Neural cell (in vitro differentiated cells): ENCODE measurements around the gene EGLN1. TPM values are rescaled to one million over a fixed set of nuclear protein-coding genes. Genes with fewer than 3 reads are reported as not detected.
A peak's percentile ranks its signal among the peaks of the same experiment; 100 is the strongest.

ENCODE experiments used
- H2AFZ ChIP-seq: fragments of 200-600, 300-800 bp; sonication (generic), shearing (Covaris generic); 2 replicates; pipeline ENCODE4 v1.6.0; 2014; ENCODE audit warnings: low read depth, mild to moderate bottlenecking, antibody characterized with exemption, low read length, moderate library complexity
- H3F3A ChIP-seq: fragments of 200-600 bp; shearing (Covaris generic); 2 replicates; pipeline ENCODE4 v1.6.1; 2016; ENCODE audit warnings: mild to moderate bottlenecking, moderate library complexity, mixed read lengths, antibody characterized with exemption, low read length; ENCODE audit not compliant: insufficient read depth, poor library complexity, severe bottlenecking
- H3K27ac ChIP-seq: fragments of 200-600, 300-800 bp; sonication (generic), shearing (Covaris generic); 2 replicates; pipeline ENCODE4 v1.5.1; 2014; ENCODE audit warnings: mild to moderate bottlenecking, low read length, moderate library complexity
- H3K27me3 ChIP-seq: fragments of 300-800, 200-600 bp; sonication (generic), shearing (Covaris generic); 2 replicates; pipeline ENCODE4 v1.6.0; 2014; ENCODE audit warnings: mild to moderate bottlenecking, low read depth, low read length, moderate library complexity; ENCODE audit not compliant: insufficient read depth
- H3K36me3 ChIP-seq: fragments of 300-800, 200-600 bp; sonication (generic), shearing (Covaris generic); 2 replicates; pipeline ENCODE4 v1.5.1; 2014; ENCODE audit warnings: mild to moderate bottlenecking, antibody characterized with exemption, low read length, moderate library complexity; ENCODE audit not compliant: insufficient read depth
- H3K4me2 ChIP-seq: fragments of 300-800, 200-600 bp; sonication (generic), shearing (Covaris generic); 2 replicates; pipeline ENCODE4 v1.6.0; 2014; ENCODE audit warnings: mild to moderate bottlenecking, low read length
- H3K4me3 ChIP-seq: fragments of 300-800, 200-600 bp; sonication (generic), shearing (Covaris generic); 2 replicates; pipeline ENCODE4 v1.5.1; 2014; ENCODE audit warnings: mild to moderate bottlenecking, low read length, moderate library complexity
- H3K79me2 ChIP-seq: fragments of 200-600 bp; shearing (Covaris generic); replicated peaks from 2 replicates; pipeline ENCODE4 v1.6.0; 2014; ENCODE audit warnings: mild to moderate bottlenecking, low read length, moderate library complexity; ENCODE audit not compliant: insufficient read depth
- H3K9ac ChIP-seq: fragments of 300-800, 200-600 bp; sonication (generic), shearing (Covaris generic); 2 replicates; pipeline ENCODE4 v1.6.1; 2016; ENCODE audit warnings: mild to moderate bottlenecking, low read length, mixed read lengths
- H3K9me2 ChIP-seq: fragments of 200-600 bp; shearing (Covaris generic); 2 replicates; pipeline ENCODE4 v1.6.1; 2016; ENCODE audit warnings: mild to moderate bottlenecking, low read length, mixed read lengths; ENCODE audit not compliant: insufficient read depth
- H3K9me3 ChIP-seq: fragments of 200-600, 300-800 bp; sonication (generic), shearing (Covaris generic); 2 replicates; pipeline ENCODE4 v1.6.1; 2016; ENCODE audit warnings: mild to moderate bottlenecking, mixed run types, low read length, moderate library complexity, mixed read lengths
- H4K20me1 ChIP-seq: fragments of 200-600 bp; shearing (Covaris generic); 2 replicates; pipeline ENCODE4 v1.6.1; 2016; ENCODE audit warnings: mild to moderate bottlenecking, mixed run types; ENCODE audit not compliant: insufficient read depth
- EP300 ChIP-seq: fragments of 450-650 bp; conservative IDR thresholded peaks from 2 replicates; pipeline ENCODE4 v1.6.1; 2014; ENCODE audit warnings: antibody characterized with exemption, mild to moderate bottlenecking, moderate library complexity; ENCODE audit not compliant: poor library complexity, severe bottlenecking
- EZH2 ChIP-seq: fragments of 200-600, 300-800 bp; shearing (Covaris generic), sonication (generic); IDR thresholded peaks from 2 replicates; pipeline ENCODE4 v1.6.1; 2014; ENCODE audit warnings: antibody characterized with exemption, low read length, borderline replicate concordance, mild to moderate bottlenecking; ENCODE audit not compliant: insufficient read depth, poor library complexity, severe bottlenecking
- MXI1 ChIP-seq: fragments of 450-650 bp; conservative IDR thresholded peaks from 2 replicates; pipeline ENCODE4 v1.6.1; 2014; ENCODE audit warnings: antibody characterized with exemption, mild to moderate bottlenecking; ENCODE audit not compliant: poor library complexity, severe bottlenecking
- POLR2AphosphoS5 ChIP-seq: IDR thresholded peaks from 2 replicates; pipeline ENCODE4 v1.6.1; 2012
- RAD21 ChIP-seq: fragments of 450-650 bp; conservative IDR thresholded peaks from 2 replicates; pipeline ENCODE4 v1.6.1; 2014; ENCODE audit warnings: antibody characterized with exemption, mild to moderate bottlenecking, moderate library complexity
- SMC3 ChIP-seq: fragments of 450-650 bp; conservative IDR thresholded peaks from 2 replicates; pipeline ENCODE4 v1.6.1; 2014; ENCODE audit warnings: antibody characterized with exemption, mild to moderate bottlenecking, moderate library complexity; ENCODE audit not compliant: poor library complexity
- polyA plus RNA-seq: library from polyadenylated mRNA; depleted of rRNA; stranded (reverse); fragments of >200 nt; gene quantifications from 2 replicates; pipeline ENCODE4 v1.2.3, GENCODE V29; 2014
- TF ChIP-seq, protein P1 (sequence below): fragments of 450-650 bp; IDR thresholded peaks from 2 replicates; pipeline ENCODE4 v1.5.1; 2014; ENCODE audit warnings: antibody characterized with exemption, mild to moderate bottlenecking, moderate library complexity; ENCODE audit not compliant: poor library complexity, severe bottlenecking
- TF ChIP-seq, protein P2 (sequence below): IDR thresholded peaks from 2 replicates; pipeline ENCODE4 v1.6.1; 2012; ENCODE audit warnings: borderline replicate concordance

EGLN1 gene
- polyA plus RNA-seq, 1 donor from 2014 or later: 33.2 TPM

DNA sequence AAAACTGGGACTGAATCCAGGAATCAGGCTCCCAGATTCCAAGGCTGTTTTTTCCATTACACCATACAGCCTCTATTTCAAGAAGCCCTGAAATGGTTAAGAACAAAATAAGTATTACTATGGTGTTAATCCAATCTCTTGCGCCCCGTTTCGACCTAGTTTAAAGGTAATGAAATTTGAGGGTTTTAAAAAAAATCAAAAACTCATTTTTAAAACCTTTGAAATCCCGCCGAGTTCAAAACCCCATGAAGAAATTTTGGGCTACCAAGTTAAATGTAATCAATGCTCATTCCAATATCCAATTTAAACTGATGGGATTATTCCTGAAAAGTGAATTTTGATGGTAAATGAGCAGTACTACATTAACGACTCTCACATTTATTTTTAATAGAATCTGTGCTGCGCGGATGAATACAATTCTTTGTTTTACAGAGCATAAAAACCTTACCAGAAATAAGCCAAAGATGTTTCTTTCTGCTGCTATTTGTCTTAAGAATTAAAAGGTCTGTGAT lies 767 bp upstream of the EGLN1 start:
- Histone ChIP-seq H3K27ac (peak overlapping the region; percentile 86), H2AFZ (peak overlapping the region; percentile 65), H3K27me3 (no peaks in the 10 kb centered on the region), H3K9me3 (no peaks in the 10 kb centered on the region), H3K9ac (peak overlapping the region; percentile 82), H3K79me2 (peaks cover 32% of the 10 kb centered on the region), H3K4me3 (peak overlapping the region; percentile 87), H3K9me2 (no peaks in the 10 kb centered on the region), H3F3A (no peaks in the 10 kb centered on the region), H3K4me2 (peak overlapping the region; percentile 65), H3K36me3 (no peaks in the 10 kb centered on the region), H4K20me1 (peaks cover 14% of the 10 kb centered on the region)
- TF ChIP-seq RAD21 (no peak), EZH2 (no peak)
- TF ChIP-seq, protein P1, sequence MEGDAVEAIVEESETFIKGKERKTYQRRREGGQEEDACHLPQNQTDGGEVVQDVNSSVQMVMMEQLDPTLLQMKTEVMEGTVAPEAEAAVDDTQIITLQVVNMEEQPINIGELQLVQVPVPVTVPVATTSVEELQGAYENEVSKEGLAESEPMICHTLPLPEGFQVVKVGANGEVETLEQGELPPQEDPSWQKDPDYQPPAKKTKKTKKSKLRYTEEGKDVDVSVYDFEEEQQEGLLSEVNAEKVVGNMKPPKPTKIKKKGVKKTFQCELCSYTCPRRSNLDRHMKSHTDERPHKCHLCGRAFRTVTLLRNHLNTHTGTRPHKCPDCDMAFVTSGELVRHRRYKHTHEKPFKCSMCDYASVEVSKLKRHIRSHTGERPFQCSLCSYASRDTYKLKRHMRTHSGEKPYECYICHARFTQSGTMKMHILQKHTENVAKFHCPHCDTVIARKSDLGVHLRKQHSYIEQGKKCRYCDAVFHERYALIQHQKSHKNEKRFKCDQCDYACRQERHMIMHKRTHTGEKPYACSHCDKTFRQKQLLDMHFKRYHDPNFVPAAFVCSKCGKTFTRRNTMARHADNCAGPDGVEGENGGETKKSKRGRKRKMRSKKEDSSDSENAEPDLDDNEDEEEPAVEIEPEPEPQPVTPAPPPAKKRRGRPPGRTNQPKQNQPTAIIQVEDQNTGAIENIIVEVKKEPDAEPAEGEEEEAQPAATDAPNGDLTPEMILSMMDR: peak; percentile 6
- TF ChIP-seq, protein P2, sequence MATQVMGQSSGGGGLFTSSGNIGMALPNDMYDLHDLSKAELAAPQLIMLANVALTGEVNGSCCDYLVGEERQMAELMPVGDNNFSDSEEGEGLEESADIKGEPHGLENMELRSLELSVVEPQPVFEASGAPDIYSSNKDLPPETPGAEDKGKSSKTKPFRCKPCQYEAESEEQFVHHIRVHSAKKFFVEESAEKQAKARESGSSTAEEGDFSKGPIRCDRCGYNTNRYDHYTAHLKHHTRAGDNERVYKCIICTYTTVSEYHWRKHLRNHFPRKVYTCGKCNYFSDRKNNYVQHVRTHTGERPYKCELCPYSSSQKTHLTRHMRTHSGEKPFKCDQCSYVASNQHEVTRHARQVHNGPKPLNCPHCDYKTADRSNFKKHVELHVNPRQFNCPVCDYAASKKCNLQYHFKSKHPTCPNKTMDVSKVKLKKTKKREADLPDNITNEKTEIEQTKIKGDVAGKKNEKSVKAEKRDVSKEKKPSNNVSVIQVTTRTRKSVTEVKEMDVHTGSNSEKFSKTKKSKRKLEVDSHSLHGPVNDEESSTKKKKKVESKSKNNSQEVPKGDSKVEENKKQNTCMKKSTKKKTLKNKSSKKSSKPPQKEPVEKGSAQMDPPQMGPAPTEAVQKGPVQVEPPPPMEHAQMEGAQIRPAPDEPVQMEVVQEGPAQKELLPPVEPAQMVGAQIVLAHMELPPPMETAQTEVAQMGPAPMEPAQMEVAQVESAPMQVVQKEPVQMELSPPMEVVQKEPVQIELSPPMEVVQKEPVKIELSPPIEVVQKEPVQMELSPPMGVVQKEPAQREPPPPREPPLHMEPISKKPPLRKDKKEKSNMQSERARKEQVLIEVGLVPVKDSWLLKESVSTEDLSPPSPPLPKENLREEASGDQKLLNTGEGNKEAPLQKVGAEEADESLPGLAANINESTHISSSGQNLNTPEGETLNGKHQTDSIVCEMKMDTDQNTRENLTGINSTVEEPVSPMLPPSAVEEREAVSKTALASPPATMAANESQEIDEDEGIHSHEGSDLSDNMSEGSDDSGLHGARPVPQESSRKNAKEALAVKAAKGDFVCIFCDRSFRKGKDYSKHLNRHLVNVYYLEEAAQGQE: no peak

DNA sequence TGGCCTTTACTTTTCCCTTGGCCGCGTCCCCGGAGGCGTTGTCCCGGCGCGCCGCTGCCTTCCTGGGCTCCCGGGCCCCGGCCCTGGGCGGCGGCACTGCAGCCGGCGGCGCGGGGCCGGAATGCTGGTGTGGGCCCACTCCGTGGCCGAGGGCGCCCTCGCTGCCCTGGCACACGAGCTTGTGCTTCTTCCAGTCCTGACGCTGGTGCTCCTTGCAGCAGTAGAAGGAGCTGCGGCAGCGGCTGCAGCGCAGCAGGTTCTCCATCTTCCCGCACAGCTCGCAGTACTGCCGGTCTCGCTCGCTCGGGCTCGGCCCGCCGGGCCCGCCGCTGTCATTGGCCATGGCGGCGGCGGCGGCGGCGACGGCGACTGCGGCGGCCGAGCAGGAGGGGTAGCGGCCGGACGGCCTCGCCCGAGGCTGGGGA lies 529 bp downstream of the EGLN1 start:
- peak overlapping the region; percentile 72 for H3K27ac ChIP-seq
- no peaks in the 10 kb centered on the region for H3K27me3 ChIP-seq
- peaks cover 45% of the 10 kb centered on the region for H3K79me2 ChIP-seq

More for the DNA sequence above, 529 bp downstream of the EGLN1 start:
- Histone ChIP-seq H3K9me3 (no peaks in the 10 kb centered on the region), H3K4me3 (peak overlapping the region; percentile 87), H3K4me2 (no peak overlapping the region), H4K20me1 (peaks cover 14% of the 10 kb centered on the region), H3K9ac (peak overlapping the region; percentile 82), H3K9me2 (no peaks in the 10 kb centered on the region), H3F3A (no peaks in the 10 kb centered on the region), H2AFZ (no peak overlapping the region), H3K36me3 (no peaks in the 10 kb centered on the region)
- TF ChIP-seq POLR2AphosphoS5 (no peak), EP300 (no peak), EZH2 (no peak), MXI1 (no peak), SMC3 (no peak)
- TF ChIP-seq, protein P1: no peak
- TF ChIP-seq, protein P2: no peak
